H9 (cell line): ENCODE data around the gene FOXO1. TPM values are rescaled to one million over a fixed set of nuclear protein-coding genes. Genes with fewer than 3 reads are reported as not detected.

Source experiments
- DNase-seq: peaks from one replicate; pipeline ENCODE4 v3.0.0-alpha.2; 2017
- H2AFZ ChIP-seq: one replicate; pipeline ENCODE4 v1.6.1; 2013; ENCODE audit warnings: mild to moderate bottlenecking, low read length, control low read depth, moderate library complexity
- H2AK5ac ChIP-seq: 2 replicates; pipeline ENCODE4 v1.6.1; 2013; ENCODE audit warnings: low read length, control low read depth, mixed read lengths; ENCODE audit not compliant: insufficient read length
- H2BK120ac ChIP-seq: one replicate; pipeline ENCODE4 v1.6.1; 2013; ENCODE audit warnings: low read depth, mild to moderate bottlenecking, low read length, control low read depth, inconsistent platforms; ENCODE audit not compliant: poor library complexity, severe bottlenecking
- H2BK12ac ChIP-seq: 2 replicates; pipeline ENCODE4 v1.6.1; 2013; ENCODE audit warnings: low read length, control low read depth, mixed read lengths, low read depth; ENCODE audit not compliant: insufficient read length
- H2BK15ac ChIP-seq: 2 replicates; pipeline ENCODE4 v1.6.1; 2013; ENCODE audit warnings: low read depth, low read length, control low read depth
- H2BK20ac ChIP-seq: one replicate; pipeline ENCODE4 v1.6.1; 2013; ENCODE audit warnings: low read depth, mild to moderate bottlenecking, low read length, control low read depth, inconsistent platforms; ENCODE audit not compliant: poor library complexity, severe bottlenecking
- H2BK5ac ChIP-seq: 2 replicates; pipeline ENCODE4 v1.6.1; 2013; ENCODE audit warnings: low read length, control low read depth, mixed read lengths; ENCODE audit not compliant: insufficient read length
- H3K14ac ChIP-seq: 2 replicates; pipeline ENCODE4 v1.6.1; 2013; ENCODE audit warnings: low read length, control low read depth; ENCODE audit not compliant: insufficient read depth
- H3K18ac ChIP-seq: 2 replicates; pipeline ENCODE4 v1.6.1; 2013; ENCODE audit warnings: low read depth, mild to moderate bottlenecking, mixed read lengths, low read length, control low read depth; ENCODE audit not compliant: insufficient read length
- H3K23ac ChIP-seq: 2 replicates; pipeline ENCODE4 v1.6.1; 2013; ENCODE audit warnings: low read length, control low read depth, mixed read lengths, low read depth; ENCODE audit not compliant: insufficient read length
- H3K23me2 ChIP-seq: 2 replicates; pipeline ENCODE4 v1.6.1; 2013; ENCODE audit warnings: low read depth, mild to moderate bottlenecking, mixed read lengths, low read length, control low read depth; ENCODE audit not compliant: insufficient read length, poor library complexity, severe bottlenecking
- H3K27ac ChIP-seq: 2 replicates; pipeline ENCODE4 v1.5.1; 2013; ENCODE audit warnings: low read length, control low read depth, mixed read lengths, low read depth; ENCODE audit not compliant: insufficient read length
- H3K27me3 ChIP-seq: 2 replicates; pipeline ENCODE4 v1.6.1; 2013; ENCODE audit warnings: low read length, control low read depth, inconsistent platforms; ENCODE audit not compliant: insufficient read depth
- H3K4ac ChIP-seq: 2 replicates; pipeline ENCODE4 v1.6.1; 2013; ENCODE audit warnings: low read depth, mild to moderate bottlenecking, control low read depth, inconsistent platforms, low read length, moderate library complexity
- H3K4me1 ChIP-seq: 2 replicates; pipeline ENCODE4 v1.6.1; 2013; ENCODE audit warnings: low read length, control low read depth, inconsistent platforms; ENCODE audit not compliant: insufficient read depth
- H3K4me2 ChIP-seq: 2 replicates; pipeline ENCODE4 v1.6.1; 2013; ENCODE audit warnings: low read length, control low read depth, mixed read lengths; ENCODE audit not compliant: insufficient read length, insufficient read depth
- H3K56ac ChIP-seq: 2 replicates; pipeline ENCODE4 v1.6.1; 2013; ENCODE audit warnings: low read depth, mild to moderate bottlenecking, mixed read lengths, low read length, control low read depth; ENCODE audit not compliant: insufficient read length
- H3K79me1 ChIP-seq: 2 replicates; pipeline ENCODE4 v1.6.1; 2013; ENCODE audit warnings: low read depth, mild to moderate bottlenecking, moderate library complexity, low read length, control low read depth, inconsistent platforms; ENCODE audit not compliant: insufficient read depth, poor library complexity, severe bottlenecking
- H3K79me2 ChIP-seq: 2 replicates; pipeline ENCODE4 v1.6.1; 2013; ENCODE audit warnings: low read length, control low read depth, inconsistent platforms; ENCODE audit not compliant: insufficient read depth
- H3K9ac ChIP-seq: 2 replicates; pipeline ENCODE4 v1.6.1; 2013; ENCODE audit warnings: low read length, control low read depth, mixed read lengths; ENCODE audit not compliant: insufficient read length; ENCODE audit errors: extremely low read depth
- H3K9me3 ChIP-seq: one replicate; pipeline ENCODE4 v1.6.1; 2013; ENCODE audit warnings: low read depth, low read length, inconsistent platforms; ENCODE audit not compliant: control insufficient read depth
- H3T11ph ChIP-seq: one replicate; pipeline ENCODE4 v1.6.1; 2013; ENCODE audit warnings: mild to moderate bottlenecking, low read length, control low read depth, inconsistent platforms
- H4K20me1 ChIP-seq: one replicate; pipeline ENCODE4 v1.6.1; 2013; ENCODE audit not compliant: control insufficient read depth, insufficient read length, insufficient read depth
- H4K5ac ChIP-seq: 2 replicates; pipeline ENCODE4 v1.6.1; 2013; ENCODE audit warnings: low read depth, mild to moderate bottlenecking, mixed read lengths, low read length, control low read depth; ENCODE audit not compliant: insufficient read length
- H4K8ac ChIP-seq: replicated peaks from 2 replicates; pipeline ENCODE4 v1.6.1; 2013; ENCODE audit warnings: low read length, control low read depth, mixed read lengths, low read depth; ENCODE audit not compliant: insufficient read length
- H4K91ac ChIP-seq: 2 replicates; pipeline ENCODE4 v1.6.1; 2013; ENCODE audit warnings: low read depth, mild to moderate bottlenecking, moderate library complexity, mixed read lengths, low read length, control low read depth; ENCODE audit not compliant: insufficient read length
- H3K27ac Mint-ChIP-seq, 3 experiments: 2 replicates in 2 of 3; 3 replicates in 1 of 3; pipeline ENCODE4 v1.8.0; 2020 to 2021; ENCODE audit warnings: mixed read lengths in 3 of 3, mild to moderate bottlenecking in 1 of 3, moderate library complexity in 1 of 3
- H3K27me3 Mint-ChIP-seq: 2 replicates; pipeline ENCODE4 v1.8.0; 2021; ENCODE audit warnings: low read depth, mild to moderate bottlenecking, moderate library complexity, mixed read lengths
- H3K36me3 Mint-ChIP-seq, 3 experiments: 2 replicates in 2 of 3; 3 replicates in 1 of 3; pipeline ENCODE4 v1.8.0; 2020 to 2021; ENCODE audit warnings: low read depth in 3 of 3, mixed read lengths in 3 of 3; ENCODE audit not compliant: insufficient read depth in 1 of 3
- H3K4me1 Mint-ChIP-seq, 2 experiments: 2 replicates each; pipeline ENCODE4 v1.8.0; 2020; ENCODE audit warnings: mixed read lengths in 2 of 2
- H3K4me3 Mint-ChIP-seq, 2 experiments: 2 replicates in 1 of 2; 3 replicates in 1 of 2; pipeline ENCODE4 v1.8.0; 2020 to 2021; ENCODE audit warnings: mild to moderate bottlenecking in 2 of 2, mixed read lengths in 2 of 2, moderate library complexity in 1 of 2
- H3K9me3 Mint-ChIP-seq, 2 experiments: 2 replicates in 1 of 2; 3 replicates in 1 of 2; pipeline ENCODE4 v1.8.0; 2020; ENCODE audit warnings: mild to moderate bottlenecking in 2 of 2, mixed read lengths in 2 of 2, moderate library complexity in 1 of 2
- WGBS: extraction: QIAGEN DNeasy Blood & Tissue Kit; methylation state at CpG from one replicate; pipeline ENCODE4 v1.1.7; 2013; ENCODE audit warnings: missing lambda C conversion rate, low lambda C conversion rate, mixed read lengths; ENCODE audit not compliant: insufficient read length; ENCODE audit errors: extremely low coverage; 5-methylcytosine and 5-hydroxymethylcytosine counted together
- total RNA-seq: library from RNA; stranded (reverse); gene quantifications from 2 replicates; pipeline ENCODE4 v1.2.1, GENCODE V29; 2021
- TF ChIP-seq, protein P1 (sequence below): fragments of 200-600 bp; sonication (generic); conservative IDR thresholded peaks from 3 replicates; pipeline ENCODE4 v1.8.0; 2021; ENCODE audit warnings: antibody characterized with exemption, mild to moderate bottlenecking

FOXO1 gene
- total RNA-seq, 1 experiment from 2014 or later = 44.6 TPM

DNA sequence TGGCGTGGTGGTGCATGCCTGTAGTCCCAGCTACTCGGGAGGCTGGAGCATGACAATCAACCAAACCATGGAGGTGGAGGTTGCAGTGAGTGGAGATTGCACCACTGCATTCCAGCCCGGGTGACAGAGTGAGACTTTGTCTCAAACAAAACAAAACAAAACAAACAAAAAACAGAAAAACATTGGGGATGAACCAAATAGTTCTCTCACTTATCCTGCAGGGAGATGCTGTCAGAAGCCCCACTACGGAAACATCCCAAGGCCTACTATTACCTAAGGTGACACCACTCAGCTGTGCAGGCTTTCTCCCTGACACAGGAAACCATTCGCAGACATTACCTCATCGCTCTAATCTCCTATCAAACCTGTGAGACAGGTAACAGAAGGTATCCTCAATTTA, 113.5 kb downstream of the FOXO1 start:
- Mint-ChIP-seq H3K9me3 (no peaks in the 10 kb centered on the region), H3K27me3 (no peaks in the 10 kb centered on the region; the same call in 1 of the 2 replicates)

More for the DNA sequence above, 113.5 kb downstream of the FOXO1 start:
- Histone ChIP-seq H3K79me1 (peaks cover 4% of the 10 kb centered on the region), H4K5ac (no peak overlapping the region), H2BK12ac (no peak overlapping the region), H2AK5ac (no peak overlapping the region), H3K9ac (no peak overlapping the region), H2BK15ac (no peak overlapping the region), H3K18ac (no peak overlapping the region), H3K9me3 (no peaks in the 10 kb centered on the region), H3K56ac (no peak overlapping the region), H4K91ac (no peak overlapping the region), H2AFZ (no peak overlapping the region), H3K4me1 (peaks cover 7% of the 10 kb centered on the region; the same call in 1 of the 2 replicates), H3K27me3 (no peaks in the 10 kb centered on the region), H2BK5ac (no peak overlapping the region), H3K79me2 (no peaks in the 10 kb centered on the region; the same call in 1 of the 2 replicates), H3K4me2 (no peak overlapping the region), H3K23me2 (no peaks in the 10 kb centered on the region), H3K4ac (no peak overlapping the region), H3K14ac (no peak overlapping the region), H4K8ac (no peak overlapping the region), H3K23ac (no peak overlapping the region), H2BK120ac (no peak overlapping the region), H3K27ac (no peak overlapping the region), H4K20me1 (no peaks in the 10 kb centered on the region), H3T11ph (no peak overlapping the region), H2BK20ac (no peak overlapping the region)
- peaks cover 0 to 4% (median 2%) of the 10 kb centered on the region in 3 experiments; a peak in 5 of 7 replicates for H3K36me3 Mint-ChIP-seq
- no peak overlapping the region; a peak in 2 of 7 replicates for H3K27ac Mint-ChIP-seq
- TF ChIP-seq, protein P1, sequence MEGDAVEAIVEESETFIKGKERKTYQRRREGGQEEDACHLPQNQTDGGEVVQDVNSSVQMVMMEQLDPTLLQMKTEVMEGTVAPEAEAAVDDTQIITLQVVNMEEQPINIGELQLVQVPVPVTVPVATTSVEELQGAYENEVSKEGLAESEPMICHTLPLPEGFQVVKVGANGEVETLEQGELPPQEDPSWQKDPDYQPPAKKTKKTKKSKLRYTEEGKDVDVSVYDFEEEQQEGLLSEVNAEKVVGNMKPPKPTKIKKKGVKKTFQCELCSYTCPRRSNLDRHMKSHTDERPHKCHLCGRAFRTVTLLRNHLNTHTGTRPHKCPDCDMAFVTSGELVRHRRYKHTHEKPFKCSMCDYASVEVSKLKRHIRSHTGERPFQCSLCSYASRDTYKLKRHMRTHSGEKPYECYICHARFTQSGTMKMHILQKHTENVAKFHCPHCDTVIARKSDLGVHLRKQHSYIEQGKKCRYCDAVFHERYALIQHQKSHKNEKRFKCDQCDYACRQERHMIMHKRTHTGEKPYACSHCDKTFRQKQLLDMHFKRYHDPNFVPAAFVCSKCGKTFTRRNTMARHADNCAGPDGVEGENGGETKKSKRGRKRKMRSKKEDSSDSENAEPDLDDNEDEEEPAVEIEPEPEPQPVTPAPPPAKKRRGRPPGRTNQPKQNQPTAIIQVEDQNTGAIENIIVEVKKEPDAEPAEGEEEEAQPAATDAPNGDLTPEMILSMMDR = no peak
- peaks cover 32 to 35% of the 10 kb centered on the region in 2 experiments for H3K4me1 Mint-ChIP-seq
- no peak overlapping the region for H3K4me3 Mint-ChIP-seq
- no CpG with 5 or more reads among the region's 6 CpGs for WGBS
- no peak for DNase-seq
